Ovary (tissue), 9 donors: Measurements from ENCODE around the gene TCFL5. TPM values are rescaled to one million over a fixed set of nuclear protein-coding genes. Genes with fewer than 3 reads are reported as not detected.

Source experiments
- DNase-seq, 5 donors: peaks; one replicate each; pipeline ENCODE4 v3.0.0-alpha.2; 2019 to 2020
- H3K27ac ChIP-seq, 2 donors: fragments of 200-600 bp; one replicate each; pipeline versions ENCODE4 v1.5.1 to v1.8.0; 2019 to 2022
- H3K27me3 ChIP-seq: fragments of 200-600 bp; one replicate; pipeline ENCODE4 v1.8.0; 2022
- H3K36me3 ChIP-seq: fragments of 200-600 bp; sonication (generic); one replicate; pipeline ENCODE4 v1.5.1; 2019
- H3K4me1 ChIP-seq: one replicate; pipeline ENCODE4 v1.8.1; 2013; ENCODE audit warnings: mild to moderate bottlenecking, moderate library complexity; ENCODE audit not compliant: insufficient read depth
- H3K4me3 ChIP-seq: fragments of 200-600 bp; sonication (generic); one replicate; pipeline ENCODE4 v1.5.1; 2017
- H3K9me3 ChIP-seq, 2 donors: fragments of 200-600 bp in 1 of 2; sonication (generic) in 1 of 2; one replicate each; pipeline versions ENCODE4 v1.5.1 to v1.8.1; 2013 to 2019; ENCODE audit warnings: mild to moderate bottlenecking in 1 of 2, moderate library complexity in 1 of 2
- EP300 ChIP-seq: sonication (generic); formaldehyde crosslinking; IDR thresholded peaks from one replicate; pipeline ENCODE4 v1.6.1; 2017; ENCODE audit warnings: antibody characterized with exemption
- POLR2A ChIP-seq: fragments of 450-650 bp; IDR thresholded peaks from one replicate; pipeline ENCODE4 v1.6.1; 2017; ENCODE audit warnings: antibody characterized with exemption, mild to moderate bottlenecking, moderate library complexity
- WGBS, 3 donors: extraction: QIAGEN DNeasy Blood & Tissue Kit in 1 of 3; methylation state at CpG; one replicate each; pipeline versions ENCODE4 v1.1.5 to v1.1.7; 2013 to 2017; 5-methylcytosine and 5-hydroxymethylcytosine counted together
- intact Hi-C, 4 donors: fragments of 100-400 bp; cut with DNase I; formaldehyde crosslinking; loops; one replicate each; pipeline versions ENCODE4 v1.11.0 to v1.15.1; 2022 to 2023
- polyA plus RNA-seq, 2 donors: library from polyadenylated mRNA; stranded (reverse); fragments of 200-250 nt in 1 of 2; fragments of 350-450 nt in 1 of 2; fragmentation: Illumina TruSeq in 1 of 2; extraction: RNeasy Lipid Tissue Mini Kit (QIAGEN cat#74804) in 1 of 2; gene quantifications; one replicate each; pipeline ENCODE4 v1.2.3, GENCODE V29; 2013 to 2014
- total RNA-seq, 7 donors: library from RNA; depleted of rRNA in 2 of 7; stranded (reverse); fragments of >200 nt in 2 of 7; fragmentation: NEBNext Ultra II Directional in 3 of 7; extraction: Animal tissue kit (Norgen Biotek cat#: 25700) in 3 of 7; gene quantifications; one replicate each; pipeline versions ENCODE4 v1.1.0 to v1.2.4, GENCODE V29; 2016 to 2023
- TF ChIP-seq, protein P1 (sequence below), 3 donors: fragments of 450-650 bp in 2 of 3; fragments of 200-600 bp in 1 of 3; IDR thresholded peaks; one replicate each; pipeline versions ENCODE4 v1.5.1 to v1.8.0; 2016 to 2022; ENCODE audit warnings: antibody characterized with exemption in 3 of 3, mild to moderate bottlenecking in 1 of 3
- donor health status: DM: no; HTN: no; CAD: no; lungs with moderate emphysema.
- donor health status: DM: no; HTN: no; CAD: no.
- donor health status: Bipolar disorder and iron deficiency.
- donor health status: DM: yes; HTN: yes; CAD: no.
- donor health status: DM: no; HTN: no; CAD: no.
- donor health status: DM: yes; HTN: yes; CAD: no.

The TCFL5 gene
- total and polyA plus RNA-seq, 9 donors, result 8.1 to 17.9 (median 12.3) TPM

DNA sequence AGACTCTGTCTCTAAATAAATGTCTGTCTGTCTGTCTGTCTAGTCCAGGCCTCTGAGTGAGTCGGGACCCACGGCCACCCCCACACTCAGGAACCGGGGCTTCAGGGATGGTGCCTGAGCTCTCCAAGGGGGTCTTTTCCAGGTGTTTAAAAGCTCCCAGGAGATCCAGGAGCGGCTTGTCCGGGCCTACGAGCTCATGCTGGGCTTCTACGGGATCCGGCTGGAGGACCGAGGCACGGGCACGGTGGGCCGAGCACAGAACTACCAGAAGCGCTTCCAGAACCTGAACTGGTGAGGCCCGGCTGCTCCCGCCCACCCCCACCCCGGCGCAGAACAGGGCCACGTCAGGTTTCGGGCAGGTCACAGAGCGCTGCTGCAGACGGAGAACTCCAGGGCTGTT lies 50.3 kb downstream of the TCFL5 start:
- Histone ChIP-seq H3K4me1 (peaks cover 6% of the 10 kb centered on the region), H3K9me3 (no peaks in the 10 kb centered on the region), H3K27me3 (peaks cover 1% of the 10 kb centered on the region), H3K36me3 (no peaks in the 10 kb centered on the region), H3K4me3 (no peak overlapping the region), H3K27ac (no peak overlapping the region)
- TF ChIP-seq, protein P1, sequence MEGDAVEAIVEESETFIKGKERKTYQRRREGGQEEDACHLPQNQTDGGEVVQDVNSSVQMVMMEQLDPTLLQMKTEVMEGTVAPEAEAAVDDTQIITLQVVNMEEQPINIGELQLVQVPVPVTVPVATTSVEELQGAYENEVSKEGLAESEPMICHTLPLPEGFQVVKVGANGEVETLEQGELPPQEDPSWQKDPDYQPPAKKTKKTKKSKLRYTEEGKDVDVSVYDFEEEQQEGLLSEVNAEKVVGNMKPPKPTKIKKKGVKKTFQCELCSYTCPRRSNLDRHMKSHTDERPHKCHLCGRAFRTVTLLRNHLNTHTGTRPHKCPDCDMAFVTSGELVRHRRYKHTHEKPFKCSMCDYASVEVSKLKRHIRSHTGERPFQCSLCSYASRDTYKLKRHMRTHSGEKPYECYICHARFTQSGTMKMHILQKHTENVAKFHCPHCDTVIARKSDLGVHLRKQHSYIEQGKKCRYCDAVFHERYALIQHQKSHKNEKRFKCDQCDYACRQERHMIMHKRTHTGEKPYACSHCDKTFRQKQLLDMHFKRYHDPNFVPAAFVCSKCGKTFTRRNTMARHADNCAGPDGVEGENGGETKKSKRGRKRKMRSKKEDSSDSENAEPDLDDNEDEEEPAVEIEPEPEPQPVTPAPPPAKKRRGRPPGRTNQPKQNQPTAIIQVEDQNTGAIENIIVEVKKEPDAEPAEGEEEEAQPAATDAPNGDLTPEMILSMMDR (IDR thresholded peaks at IDR 0.05), result no peak
- TF ChIP-seq EP300, result no peak
- no peak for TF ChIP-seq POLR2A
- intact Hi-C loops, result no loop called here
- WGBS, 3 donors, result 82 to 93% (median 88%) methylated on average over 16 to 21 of the region's 21 CpGs
- DNase-seq, result no peak

DNA sequence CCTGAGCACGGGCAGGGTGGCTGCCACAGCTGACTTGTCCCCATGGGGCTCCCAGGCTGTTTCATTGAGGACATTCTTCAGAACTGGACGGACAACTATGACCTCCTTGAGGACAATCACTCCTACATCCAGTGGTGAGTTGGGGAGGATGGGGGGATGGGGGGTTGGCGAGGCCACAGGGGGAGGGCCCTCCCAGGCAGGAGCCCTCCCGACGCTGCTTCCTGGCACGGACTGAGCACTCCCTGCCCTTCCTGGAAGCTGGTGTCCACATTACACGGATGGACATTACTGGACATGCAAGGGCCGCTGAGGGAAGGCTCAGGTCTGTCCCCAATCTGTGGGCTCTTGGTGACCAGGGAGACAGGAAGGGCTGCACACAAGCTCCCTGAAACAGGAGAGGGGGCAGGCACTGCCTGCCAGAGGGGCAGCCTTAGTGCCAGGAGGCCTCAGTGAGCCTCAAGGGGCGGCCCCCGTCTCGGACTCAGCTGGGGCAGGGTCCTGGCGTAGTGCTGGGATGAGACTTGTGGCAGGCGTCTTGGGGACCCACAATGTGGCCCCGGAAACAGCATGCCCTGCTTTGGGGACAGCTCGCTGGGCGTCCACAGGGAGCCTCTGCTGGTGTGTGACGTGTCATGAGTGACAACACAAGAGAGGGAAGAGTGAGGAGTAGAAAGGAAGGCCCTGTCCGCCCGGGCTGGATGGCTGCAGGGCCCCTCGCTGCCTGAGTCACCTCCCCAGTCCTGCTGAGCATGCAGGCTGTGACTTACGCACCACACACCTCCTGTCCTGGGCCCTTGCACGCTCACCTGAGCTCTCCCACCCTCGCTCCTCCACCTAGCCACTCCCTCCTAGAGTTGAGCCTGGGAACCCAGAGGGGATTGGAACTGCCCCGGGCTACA lies 51.8 kb downstream of the TCFL5 start:
- H3K36me3 ChIP-seq, result no peaks in the 10 kb centered on the region
- H3K4me3 ChIP-seq, result no peak overlapping the region
- H3K4me1 ChIP-seq, result peaks cover 10% of the 10 kb centered on the region
- H3K9me3 ChIP-seq, result no peaks in the 10 kb centered on the region
- DNase-seq, result no peak
- 88 to 92% (median 90%) methylated on average over 24 of the region's 24 CpGs for WGBS, 3 donors
- no peak overlapping the region for H3K27ac ChIP-seq
- no peaks in the 10 kb centered on the region for H3K27me3 ChIP-seq
- intact Hi-C loops, result loop anchor here in 2 of 4 donors (5.0 kb wide), 1 partner anchor 142 kb away; no protein-coding TSS in a partner anchor
- TF ChIP-seq, protein P1 (IDR thresholded peaks at IDR 0.05), result no peak
- TF ChIP-seq EP300 (no peak), POLR2A (no peak)

DNA sequence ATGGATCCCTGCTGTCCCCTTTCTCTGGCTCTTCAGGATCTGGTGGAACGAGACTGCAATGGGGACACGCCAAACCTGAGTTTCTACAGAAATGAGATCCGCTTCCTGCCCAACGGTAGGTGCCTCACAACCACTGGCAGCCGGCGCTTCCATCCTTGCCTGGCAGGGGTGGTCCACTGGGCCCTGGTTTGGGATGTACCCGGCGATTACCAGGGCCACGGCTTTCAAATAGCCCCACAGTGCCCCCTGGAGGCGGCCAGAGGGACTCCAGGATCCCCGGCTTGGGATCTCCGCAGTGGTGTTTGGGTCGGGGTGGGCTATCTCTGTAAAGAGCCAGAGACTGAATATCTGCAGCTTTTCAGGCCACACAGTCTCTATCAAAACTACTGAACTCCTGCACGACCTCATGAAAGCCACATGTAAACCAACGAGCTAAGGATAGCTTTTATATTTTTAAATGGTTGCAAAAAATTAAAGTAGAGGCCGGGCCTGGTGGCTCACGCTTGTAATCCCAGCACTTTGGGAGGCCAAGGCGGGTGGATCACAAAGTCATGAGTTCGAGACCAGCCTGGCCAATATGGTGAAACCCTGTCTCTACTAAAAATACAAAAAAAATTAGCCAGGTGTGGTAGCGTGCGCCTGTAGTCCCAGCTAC lies 53.3 kb downstream of the TCFL5 start:
- H3K4me3 ChIP-seq, result no peak overlapping the region
- H3K27me3 ChIP-seq, result no peaks in the 10 kb centered on the region
- H3K36me3 ChIP-seq, result no peaks in the 10 kb centered on the region
- peak; percentile 63 to 83 (median 77) for DNase-seq
- H3K27ac ChIP-seq, result no peak overlapping the region
- TF ChIP-seq EP300 (no peak), POLR2A (no peak)
- TF ChIP-seq, protein P1 (IDR thresholded peaks at IDR 0.05), result peak; percentile 75 to 80 (median 78)
- intact Hi-C loops, result loop anchor here in 2 of 4 donors (5.0 kb wide), 1 partner anchor 141 kb away; no protein-coding TSS in a partner anchor
- H3K4me1 ChIP-seq, result peaks cover 10% of the 10 kb centered on the region
- 42 to 43% (median 43%) methylated on average over 20 to 21 of the region's 21 CpGs for WGBS, 3 donors
- H3K9me3 ChIP-seq, result no peaks in the 10 kb centered on the region

DNA sequence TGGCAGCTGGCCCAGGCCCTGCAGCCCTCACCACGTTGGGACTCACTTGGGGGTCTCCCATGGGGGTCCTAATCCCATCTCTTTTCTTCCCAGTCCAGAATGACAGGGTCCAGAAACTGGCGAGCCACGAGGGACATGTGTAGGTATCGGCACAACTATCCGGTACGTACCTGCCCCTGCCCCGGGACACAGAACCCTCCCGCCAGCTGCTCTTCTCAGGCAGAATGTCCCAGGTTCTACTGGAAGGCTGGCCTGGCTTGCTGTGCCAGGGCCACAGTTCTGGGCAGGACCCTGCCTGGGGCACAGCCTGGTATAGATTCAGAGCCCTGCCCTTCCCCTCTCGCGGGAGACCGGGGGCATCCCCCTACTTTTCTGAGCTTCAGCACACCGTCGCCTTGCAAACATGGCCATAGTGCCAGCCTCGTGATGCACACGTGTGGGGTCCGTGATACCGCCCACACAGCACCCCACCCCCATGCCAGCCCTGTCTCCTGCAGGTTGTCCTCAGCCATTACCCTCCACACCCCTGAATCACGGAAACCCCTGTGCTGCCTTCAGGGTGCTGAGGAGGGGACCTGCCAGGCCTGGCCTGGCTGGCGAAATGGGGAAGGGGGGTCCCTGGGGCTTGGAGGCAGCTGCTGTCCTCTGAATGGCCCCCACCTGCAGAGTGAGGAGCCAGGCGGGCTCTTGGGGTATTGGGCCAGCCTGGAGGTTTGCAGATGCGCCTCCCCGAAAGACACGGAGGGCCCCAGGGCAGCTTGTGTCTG lies 54.0 kb downstream of the TCFL5 start:
- Histone ChIP-seq H3K4me3 (no peak overlapping the region), H3K36me3 (no peaks in the 10 kb centered on the region), H3K27ac (no peak overlapping the region), H3K27me3 (no peaks in the 10 kb centered on the region), H3K9me3 (no peaks in the 10 kb centered on the region), H3K4me1 (peaks cover 10% of the 10 kb centered on the region)
- intact Hi-C loops, result loop anchor here in 2 of 4 donors (5.0 kb wide), 1 partner anchor 140 kb away; no protein-coding TSS in a partner anchor
- DNase-seq, result no peak
- 79 to 85% (median 83%) methylated on average over 19 to 23 of the region's 23 CpGs for WGBS, 3 donors
- TF ChIP-seq, protein P1 (IDR thresholded peaks at IDR 0.05), result no peak
- TF ChIP-seq EP300, result no peak
- no peak for TF ChIP-seq POLR2A
